K562 (cell line): ENCODE data around the gene CAPZA1. TPM values are rescaled to one million over a fixed set of nuclear protein-coding genes. Genes with fewer than 3 reads are reported as not detected.

ENCODE experiments used
- CCNT2 ChIP-seq: IDR thresholded peaks from 2 replicates; pipeline ENCODE4 v1.6.1; 2011; ENCODE audit warnings: borderline replicate concordance, low read depth, mild to moderate bottlenecking, moderate library complexity, mixed read lengths, low read length; ENCODE audit not compliant: insufficient read length; ENCODE audit errors: extremely low read depth
- CREM ChIP-seq: IDR thresholded peaks from 2 replicates; pipeline ENCODE4 v1.6.1; 2014; ENCODE audit warnings: antibody characterized with exemption, low read depth
- EGR1 ChIP-seq: fragments of 450-650 bp; conservative IDR thresholded peaks from 2 replicates; pipeline ENCODE4 v1.6.1; 2017; ENCODE audit warnings: mild to moderate bottlenecking
- ESRRA ChIP-seq: fragments of 450-650 bp; IDR thresholded peaks from 2 replicates; pipeline ENCODE4 v1.6.1; 2014; ENCODE audit warnings: low read depth, mild to moderate bottlenecking, moderate library complexity, borderline replicate concordance
- FOXK1 ChIP-seq: sonication (generic); formaldehyde crosslinking; IDR thresholded peaks from 2 replicates; pipeline ENCODE4 v1.8.0; 2022; ENCODE audit warnings: missing genetic modification reagents, mild to moderate bottlenecking, borderline replicate concordance
- HDAC1 ChIP-seq, 2 experiments: fragments of 450-650 bp; IDR thresholded peaks; 2 replicates each; pipeline ENCODE4 v1.6.1; 2016 to 2017; ENCODE audit warnings: inconsistent platforms in 1 of 2, mild to moderate bottlenecking in 1 of 2, moderate library complexity in 1 of 2
- IFI16 ChIP-seq: fragments of 250-450 bp; sonication (Bioruptor Pico); IDR thresholded peaks from 2 replicates; pipeline ENCODE4 v2.1.2; 2022; ENCODE audit warnings: mild to moderate bottlenecking, inconsistent platforms
- NRF1 ChIP-seq, 2 experiments: fragments of 450-650 bp; IDR thresholded peaks in 1 of 2; conservative IDR thresholded peaks in 1 of 2; 2 replicates each; pipeline ENCODE4 v1.6.1; 2014; ENCODE audit warnings: mild to moderate bottlenecking in 2 of 2
- SAP30 ChIP-seq: fragments of 200-600 bp; sonication (generic); IDR thresholded peaks from 2 replicates; pipeline ENCODE4 v1.6.1; 2012; ENCODE audit warnings: borderline replicate concordance, low read depth, mild to moderate bottlenecking, moderate library complexity, low read length, control low read depth, inconsistent platforms; ENCODE audit not compliant: insufficient read depth, poor library complexity, severe bottlenecking
- YY1 ChIP-seq, 3 experiments: IDR thresholded peaks; 2 replicates each; pipeline ENCODE4 v1.6.1; 2011; ENCODE audit warnings: low read length in 2 of 3, mild to moderate bottlenecking in 2 of 3, moderate library complexity in 2 of 3, borderline replicate concordance in 1 of 3, control low read depth in 1 of 3, low read depth in 1 of 3; ENCODE audit not compliant: insufficient read depth in 3 of 3, insufficient replicate concordance in 2 of 3, control insufficient read depth in 1 of 3, insufficient read length in 1 of 3; ENCODE audit errors: extremely low read depth in 1 of 3
- ZBTB7A ChIP-seq: IDR thresholded peaks from 2 replicates; pipeline ENCODE4 v1.6.1; 2011; ENCODE audit warnings: low read depth, mild to moderate bottlenecking, low read length, moderate library complexity, borderline replicate concordance; ENCODE audit not compliant: control insufficient read depth
- polyA plus RNA-seq, 8 experiments: library from polyadenylated mRNA; depleted of rRNA in 4 of 8; stranded (reverse) in 5 of 8; unstranded in 3 of 8; fragments of >200 nt; fragmentation: Nextera tagmentation in 2 of 8; fragmentation: Illumina TruSeq in 1 of 8; extraction: Ambion mirVana in 2 of 8; extraction: Trizol in 1 of 8; gene quantifications; 2 replicates each; pipeline versions ENCODE4 v1.2.1 to v1.2.3, GENCODE V29; 2011 to 2014; ENCODE audit warnings: inconsistent platforms in 1 of 8, missing spikeins in 1 of 8
- total RNA-seq, 7 experiments: library from RNA; depleted of rRNA in 6 of 7; stranded (reverse); fragments of >200 nt in 6 of 7; fragmentation: Illumina TruSeq in 2 of 7; extraction: Trizol in 2 of 7; gene quantifications; 2 replicates each; pipeline versions ENCODE4 v1.2.1 to v1.2.3, GENCODE V29; 2011 to 2021; ENCODE audit warnings: low replicate concordance in 1 of 7
- TF ChIP-seq, protein P1 (sequence below): sonication (generic); formaldehyde crosslinking; IDR thresholded peaks from 2 replicates; pipeline ENCODE4 v1.8.0; 2022; ENCODE audit warnings: mild to moderate bottlenecking, missing genetic modification reagents
- TF ChIP-seq, protein P2 (sequence below): sonication (generic); formaldehyde crosslinking; IDR thresholded peaks from 2 replicates; pipeline ENCODE4 v1.9.0; 2022; ENCODE audit warnings: mild to moderate bottlenecking, missing genetic modification reagents
- TF ChIP-seq, protein P3 (sequence below): sonication (generic); formaldehyde crosslinking; IDR thresholded peaks from 2 replicates; pipeline ENCODE4 v1.8.0; 2022; ENCODE audit warnings: missing genetic modification reagents, mild to moderate bottlenecking, moderate library complexity, borderline replicate concordance

CAPZA1 gene
- total and polyA plus RNA-seq, 9 of the 15 experiments (the other 6 are each of a cell fraction or from before 2014, with no cell fraction given) = 237 to 1,020 (median 306) TPM

DNA sequence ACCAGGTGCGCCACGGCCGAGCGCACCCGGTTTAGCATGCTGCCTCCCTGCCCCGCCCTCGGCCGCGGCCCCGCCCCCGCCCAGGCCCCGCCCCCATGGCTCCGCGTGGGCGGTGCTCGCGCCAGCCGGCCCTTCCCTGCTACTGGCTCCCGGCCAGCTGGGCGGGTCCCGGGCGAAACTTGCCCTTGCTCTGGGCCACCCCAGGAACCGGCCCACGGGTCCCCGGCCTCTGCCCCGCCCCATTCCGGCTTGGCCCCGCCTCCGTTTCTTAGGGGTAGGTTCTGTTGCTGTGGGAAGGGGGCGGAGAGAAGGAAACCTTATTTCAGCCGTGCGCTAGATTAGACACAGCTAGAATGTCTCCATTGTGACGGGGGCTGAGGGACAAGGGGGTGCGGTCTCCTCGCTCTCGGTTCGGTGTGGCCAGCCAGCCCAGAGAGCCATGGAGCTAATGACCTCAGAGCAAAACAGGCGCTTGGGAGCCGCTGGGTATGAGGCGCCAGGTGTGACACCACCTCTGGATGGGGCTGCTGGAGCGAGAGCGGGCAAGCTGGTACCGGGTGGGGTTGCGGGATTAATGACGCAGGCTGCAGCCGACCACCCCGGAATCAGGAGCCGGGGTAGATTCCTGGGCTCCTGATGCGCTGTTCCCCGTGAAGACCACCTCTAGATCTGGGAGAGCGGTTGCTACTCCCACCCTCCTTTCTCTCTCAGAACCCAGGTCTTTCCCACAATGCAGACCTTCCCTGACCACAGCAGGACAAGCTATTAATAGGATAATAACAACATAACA is 95.8 kb downstream of the CAPZA1 start, which contains the start of gene PPM1J (continued):
- TF ChIP-seq, protein P1, sequence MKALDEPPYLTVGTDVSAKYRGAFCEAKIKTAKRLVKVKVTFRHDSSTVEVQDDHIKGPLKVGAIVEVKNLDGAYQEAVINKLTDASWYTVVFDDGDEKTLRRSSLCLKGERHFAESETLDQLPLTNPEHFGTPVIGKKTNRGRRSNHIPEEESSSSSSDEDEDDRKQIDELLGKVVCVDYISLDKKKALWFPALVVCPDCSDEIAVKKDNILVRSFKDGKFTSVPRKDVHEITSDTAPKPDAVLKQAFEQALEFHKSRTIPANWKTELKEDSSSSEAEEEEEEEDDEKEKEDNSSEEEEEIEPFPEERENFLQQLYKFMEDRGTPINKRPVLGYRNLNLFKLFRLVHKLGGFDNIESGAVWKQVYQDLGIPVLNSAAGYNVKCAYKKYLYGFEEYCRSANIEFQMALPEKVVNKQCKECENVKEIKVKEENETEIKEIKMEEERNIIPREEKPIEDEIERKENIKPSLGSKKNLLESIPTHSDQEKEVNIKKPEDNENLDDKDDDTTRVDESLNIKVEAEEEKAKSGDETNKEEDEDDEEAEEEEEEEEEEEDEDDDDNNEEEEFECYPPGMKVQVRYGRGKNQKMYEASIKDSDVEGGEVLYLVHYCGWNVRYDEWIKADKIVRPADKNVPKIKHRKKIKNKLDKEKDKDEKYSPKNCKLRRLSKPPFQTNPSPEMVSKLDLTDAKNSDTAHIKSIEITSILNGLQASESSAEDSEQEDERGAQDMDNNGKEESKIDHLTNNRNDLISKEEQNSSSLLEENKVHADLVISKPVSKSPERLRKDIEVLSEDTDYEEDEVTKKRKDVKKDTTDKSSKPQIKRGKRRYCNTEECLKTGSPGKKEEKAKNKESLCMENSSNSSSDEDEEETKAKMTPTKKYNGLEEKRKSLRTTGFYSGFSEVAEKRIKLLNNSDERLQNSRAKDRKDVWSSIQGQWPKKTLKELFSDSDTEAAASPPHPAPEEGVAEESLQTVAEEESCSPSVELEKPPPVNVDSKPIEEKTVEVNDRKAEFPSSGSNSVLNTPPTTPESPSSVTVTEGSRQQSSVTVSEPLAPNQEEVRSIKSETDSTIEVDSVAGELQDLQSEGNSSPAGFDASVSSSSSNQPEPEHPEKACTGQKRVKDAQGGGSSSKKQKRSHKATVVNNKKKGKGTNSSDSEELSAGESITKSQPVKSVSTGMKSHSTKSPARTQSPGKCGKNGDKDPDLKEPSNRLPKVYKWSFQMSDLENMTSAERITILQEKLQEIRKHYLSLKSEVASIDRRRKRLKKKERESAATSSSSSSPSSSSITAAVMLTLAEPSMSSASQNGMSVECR (CRISPR knock-in tag) = 0 out of 2 replicates have a peak, but pooled peaks have one; percentile 7
- TF ChIP-seq ZBTB7A = peak; percentile 2; the same call in 1 of the 2 replicates
- TF ChIP-seq IFI16 (CRISPR knock-in tag) = no peak
- no peak for TF ChIP-seq FOXK1 (CRISPR knock-in tag)
- TF ChIP-seq, protein P2, sequence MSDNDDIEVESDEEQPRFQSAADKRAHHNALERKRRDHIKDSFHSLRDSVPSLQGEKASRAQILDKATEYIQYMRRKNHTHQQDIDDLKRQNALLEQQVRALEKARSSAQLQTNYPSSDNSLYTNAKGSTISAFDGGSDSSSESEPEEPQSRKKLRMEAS (CRISPR knock-in tag) = peak; percentile 46; the same call in 1 of the 2 replicates
- TF ChIP-seq, protein P3, sequence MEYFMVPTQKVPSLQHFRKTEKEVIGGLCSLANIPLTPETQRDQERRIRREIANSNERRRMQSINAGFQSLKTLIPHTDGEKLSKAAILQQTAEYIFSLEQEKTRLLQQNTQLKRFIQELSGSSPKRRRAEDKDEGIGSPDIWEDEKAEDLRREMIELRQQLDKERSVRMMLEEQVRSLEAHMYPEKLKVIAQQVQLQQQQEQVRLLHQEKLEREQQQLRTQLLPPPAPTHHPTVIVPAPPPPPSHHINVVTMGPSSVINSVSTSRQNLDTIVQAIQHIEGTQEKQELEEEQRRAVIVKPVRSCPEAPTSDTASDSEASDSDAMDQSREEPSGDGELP = peak; percentile 87
- TF ChIP-seq CCNT2 = peak; percentile 63
- TF ChIP-seq NRF1 (conservative IDR thresholded peaks at IDR 0.05 in 1 of 2, IDR thresholded peaks at IDR 0.05 in 1 of 2) = peak; percentile 59 to 68
- 0 out of 2 replicates have a peak, but pooled peaks have one; percentile 15 for TF ChIP-seq ESRRA
- peak; percentile 81 for TF ChIP-seq SAP30
- TF ChIP-seq YY1 (IDR thresholded peaks at IDR 0.05; ENCODE audit: borderline replicate concordance in 1 of 3, control insufficient read depth in 1 of 3, extremely low read depth in 1 of 3, insufficient read depth in 3 of 3, insufficient read length in 1 of 3, insufficient replicate concordance in 2 of 3, low read depth in 1 of 3, low read length in 2 of 3) = peak in 1 of 3 experiments; percentile 29
- peak; percentile 86 for TF ChIP-seq EGR1
- TF ChIP-seq HDAC1 (IDR thresholded peaks at IDR 0.05) = 0 out of 4 replicates have a peak, but pooled peaks of 1 of the 2 experiments have one; percentile 24
- peak; percentile 56; the same call in 1 of the 2 replicates for TF ChIP-seq CREM
